Chondrocyte (in vitro differentiated cells): ENCODE results near the gene CALM1. TPM values are rescaled to one million over a fixed set of nuclear protein-coding genes. Genes with fewer than 3 reads are reported as not detected.

ENCODE experiments used
- DNase-seq: peaks from one replicate; pipeline ENCODE4 v3.0.0; 2021; ENCODE audit warnings: mixed read lengths, low spot score
- H3K27ac Mint-ChIP-seq: one replicate; pipeline ENCODE4 v1.8.0; 2021; ENCODE audit warnings: mild to moderate bottlenecking, moderate library complexity, mixed read lengths; ENCODE audit not compliant: unreplicated experiment
- H3K27me3 Mint-ChIP-seq: 2 replicates; pipeline ENCODE4 v1.8.0; 2021; ENCODE audit warnings: low read depth, mixed read lengths
- H3K36me3 Mint-ChIP-seq: 2 replicates; pipeline ENCODE4 v1.8.0; 2021; ENCODE audit warnings: low read depth, mixed read lengths
- H3K4me1 Mint-ChIP-seq: 2 replicates; pipeline ENCODE4 v1.8.0; 2021; ENCODE audit warnings: low read depth, mild to moderate bottlenecking, mixed read lengths
- H3K4me3 Mint-ChIP-seq: one replicate; pipeline ENCODE4 v1.8.0; 2021; ENCODE audit warnings: mild to moderate bottlenecking, moderate library complexity, mixed read lengths; ENCODE audit not compliant: unreplicated experiment
- H3K9me3 Mint-ChIP-seq: 2 replicates; pipeline ENCODE4 v1.8.0; 2021; ENCODE audit warnings: low read depth, mixed read lengths
- total RNA-seq: library from RNA; stranded (reverse); gene quantifications from 3 replicates; pipeline ENCODE4 v1.2.1, GENCODE V29; 2021
- TF ChIP-seq, protein P1 (sequence below): fragments of 200-600 bp; sonication (generic); IDR thresholded peaks from 2 replicates; pipeline ENCODE4 v1.5.0; 2021; ENCODE audit warnings: antibody characterized with exemption, mild to moderate bottlenecking, moderate library complexity

CALM1 gene
- total RNA-seq, 1 donor from 2014 or later = 273 TPM

GRCh38 chr14:90429236-90429635 lies 32.4 kb downstream of the CALM1 start:
- H3K27me3 Mint-ChIP-seq = peaks cover 14% of the 10 kb centered on the region
- H3K4me1 Mint-ChIP-seq = peaks cover 5% of the 10 kb centered on the region
- no peaks in the 10 kb centered on the region for H3K36me3 Mint-ChIP-seq
- no peak overlapping the region for H3K27ac Mint-ChIP-seq
- H3K9me3 Mint-ChIP-seq = no peaks in the 10 kb centered on the region
- TF ChIP-seq, protein P1, sequence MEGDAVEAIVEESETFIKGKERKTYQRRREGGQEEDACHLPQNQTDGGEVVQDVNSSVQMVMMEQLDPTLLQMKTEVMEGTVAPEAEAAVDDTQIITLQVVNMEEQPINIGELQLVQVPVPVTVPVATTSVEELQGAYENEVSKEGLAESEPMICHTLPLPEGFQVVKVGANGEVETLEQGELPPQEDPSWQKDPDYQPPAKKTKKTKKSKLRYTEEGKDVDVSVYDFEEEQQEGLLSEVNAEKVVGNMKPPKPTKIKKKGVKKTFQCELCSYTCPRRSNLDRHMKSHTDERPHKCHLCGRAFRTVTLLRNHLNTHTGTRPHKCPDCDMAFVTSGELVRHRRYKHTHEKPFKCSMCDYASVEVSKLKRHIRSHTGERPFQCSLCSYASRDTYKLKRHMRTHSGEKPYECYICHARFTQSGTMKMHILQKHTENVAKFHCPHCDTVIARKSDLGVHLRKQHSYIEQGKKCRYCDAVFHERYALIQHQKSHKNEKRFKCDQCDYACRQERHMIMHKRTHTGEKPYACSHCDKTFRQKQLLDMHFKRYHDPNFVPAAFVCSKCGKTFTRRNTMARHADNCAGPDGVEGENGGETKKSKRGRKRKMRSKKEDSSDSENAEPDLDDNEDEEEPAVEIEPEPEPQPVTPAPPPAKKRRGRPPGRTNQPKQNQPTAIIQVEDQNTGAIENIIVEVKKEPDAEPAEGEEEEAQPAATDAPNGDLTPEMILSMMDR = no peak
- no peak for DNase-seq
- no peak overlapping the region for H3K4me3 Mint-ChIP-seq

GRCh38 chr14:90429754-90430153 lies 32.9 kb downstream of the CALM1 start:
- no peaks in the 10 kb centered on the region for H3K9me3 Mint-ChIP-seq
- TF ChIP-seq, protein P1 = no peak
- H3K27me3 Mint-ChIP-seq = peaks cover 14% of the 10 kb centered on the region
- no peak overlapping the region for H3K4me3 Mint-ChIP-seq
- H3K4me1 Mint-ChIP-seq = peaks cover 5% of the 10 kb centered on the region
- H3K36me3 Mint-ChIP-seq = no peaks in the 10 kb centered on the region
- no peak overlapping the region for H3K27ac Mint-ChIP-seq
- no peak for DNase-seq

GRCh38 chr14:90434370-90435020 lies 37.7 kb downstream of the CALM1 start:
- Mint-ChIP-seq H3K4me3 (no peak overlapping the region), H3K4me1 (no peaks in the 10 kb centered on the region), H3K27me3 (peaks cover 14% of the 10 kb centered on the region), H3K36me3 (no peaks in the 10 kb centered on the region), H3K9me3 (no peaks in the 10 kb centered on the region), H3K27ac (no peak overlapping the region)
- DNase-seq = no peak
- TF ChIP-seq, protein P1 = no peak

- peaks cover 3% of the 10 kb centered on the region for H3K4me1 Mint-ChIP-seq
- H3K36me3 Mint-ChIP-seq = no peaks in the 10 kb centered on the region
- DNase-seq = no peak
- TF ChIP-seq, protein P1 = no peak
- H3K27ac Mint-ChIP-seq = no peak overlapping the region
- H3K27me3 Mint-ChIP-seq = peaks cover 2% of the 10 kb centered on the region
- H3K4me3 Mint-ChIP-seq = no peak overlapping the region
- no peaks in the 10 kb centered on the region for H3K9me3 Mint-ChIP-seq
Observed at GRCh38 chr14:90438841-90439240, 42.0 kb downstream of the CALM1 start.

GRCh38 chr14:90440021-90440451 lies 43.2 kb downstream of the CALM1 start:
- Mint-ChIP-seq H3K4me3 (no peak overlapping the region), H3K27me3 (peaks cover 2% of the 10 kb centered on the region), H3K36me3 (no peaks in the 10 kb centered on the region), H3K9me3 (no peaks in the 10 kb centered on the region), H3K27ac (no peak overlapping the region), H3K4me1 (peaks cover 3% of the 10 kb centered on the region)
- TF ChIP-seq, protein P1 = no peak
- no peak for DNase-seq
